Mucosa of rectum (tissue), 2 donors: ENCODE results near the gene KIF4A.

Source experiments
- H3K27ac ChIP-seq, 2 donors: one replicate each; pipeline ENCODE4 v1.7.0; 2013; ENCODE audit warnings: inconsistent platforms in 2 of 2, low read depth in 2 of 2, low read length in 2 of 2
- H3K27me3 ChIP-seq, 2 donors: one replicate each; pipeline ENCODE4 v1.7.0; 2013; ENCODE audit warnings: low read length in 2 of 2; ENCODE audit not compliant: control insufficient read depth in 2 of 2, insufficient read depth in 2 of 2
- H3K36me3 ChIP-seq, 2 donors: one replicate each; pipeline ENCODE4 v1.7.0; 2013; ENCODE audit warnings: low read length in 2 of 2; ENCODE audit not compliant: control insufficient read depth in 2 of 2, insufficient read depth in 2 of 2
- H3K4me1 ChIP-seq, 2 donors: one replicate each; pipeline ENCODE4 v1.7.0; 2013; ENCODE audit warnings: low read length in 2 of 2, mild to moderate bottlenecking in 1 of 2; ENCODE audit not compliant: control insufficient read depth in 2 of 2, insufficient read depth in 2 of 2
- H3K4me3 ChIP-seq, 2 donors: one replicate each; pipeline ENCODE4 v1.7.0; 2013; ENCODE audit warnings: low read length in 2 of 2
- H3K9ac ChIP-seq, 2 donors: one replicate each; pipeline ENCODE4 v1.7.0; 2013; ENCODE audit warnings: low read length in 2 of 2, low read depth in 1 of 2, mild to moderate bottlenecking in 1 of 2
- H3K9me3 ChIP-seq, 2 donors: one replicate each; pipeline ENCODE4 v1.7.0; 2013; ENCODE audit warnings: low read length in 2 of 2; ENCODE audit not compliant: control insufficient read depth in 2 of 2
- donor health status: healthy.
- donor health status: Normal muscosa, but diverticular disease.

Gene KIF4A

DNA sequence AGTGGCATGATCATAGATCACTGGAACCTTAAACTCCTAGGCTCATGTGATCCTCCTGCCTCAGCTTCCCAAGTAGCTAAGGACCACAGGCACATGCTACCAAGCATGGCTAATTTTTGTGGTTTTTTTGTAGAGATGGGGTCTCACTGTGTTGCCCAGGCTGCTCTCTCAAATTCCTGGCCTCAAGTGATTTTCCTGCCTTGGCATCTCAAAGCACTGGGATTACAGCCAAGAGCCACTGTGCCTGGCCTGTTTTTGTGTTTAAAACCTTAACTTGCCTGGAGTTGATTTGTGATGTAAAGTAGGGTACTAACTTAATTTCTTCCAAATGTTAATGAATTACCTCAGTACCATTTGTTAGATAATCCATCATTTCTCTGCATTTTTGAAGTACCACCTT, 177.1 kb downstream of the KIF4A start:
- Histone ChIP-seq H3K27me3 (no peaks in the 10 kb centered on the region), H3K4me3 (no peak overlapping the region), H3K36me3 (no peaks in the 10 kb centered on the region), H3K27ac (no peak overlapping the region), H3K4me1 (no peaks in the 10 kb centered on the region), H3K9me3 (no peaks in the 10 kb centered on the region), H3K9ac (no peak overlapping the region)

DNA sequence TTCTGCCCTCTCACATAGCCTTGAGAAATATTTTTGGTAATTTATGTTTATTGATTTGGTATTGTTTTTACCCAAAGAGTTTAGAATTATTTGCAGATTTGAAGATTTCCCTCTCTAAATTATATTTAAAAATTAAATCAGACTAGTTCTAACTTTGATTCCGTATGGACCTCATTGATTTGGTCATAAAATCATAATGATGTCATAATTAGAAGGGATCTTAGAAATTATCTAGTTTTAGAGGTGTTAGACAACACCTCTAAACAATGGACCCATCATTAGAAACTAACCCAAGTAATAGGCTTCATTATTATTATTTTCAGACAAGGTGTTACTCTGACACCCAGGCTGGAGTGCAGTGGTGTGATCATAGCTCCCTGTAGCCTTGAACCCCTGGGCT, 178.8 kb downstream of the KIF4A start:
- Histone ChIP-seq H3K27me3 (peaks cover 0 to 2% of the 10 kb centered on the region in 2 donors), H3K9me3 (no peaks in the 10 kb centered on the region), H3K4me3 (no peak overlapping the region), H3K4me1 (no peaks in the 10 kb centered on the region), H3K27ac (no peak overlapping the region), H3K36me3 (no peaks in the 10 kb centered on the region), H3K9ac (no peak overlapping the region)
